Endometrium (tissue), 2 donors: ENCODE results near the gene BNC2.

Source experiments
- FAIRE-seq: peaks from 2 replicates; lab custom pipeline; 2012; peaks lifted over from hg19 to GRCh38; lab: Jason Lieb, UNC
- donor health status: control.
- donor health status: control.

The BNC2 gene

GRCh38 chr9:16673171-16673570, 197.3 kb downstream of the BNC2 start:
- FAIRE-seq, result no peak

GRCh38 chr9:16672501-16672900, 198.0 kb downstream of the BNC2 start:
- FAIRE-seq, result no peak

GRCh38 chr9:16671591-16672137, 198.8 kb downstream of the BNC2 start:
- FAIRE-seq, result no peak

- FAIRE-seq, result no peak
These were observed 199.7 kb downstream of the BNC2 start for GRCh38 chr9:16670791-16671190.

- no peak for FAIRE-seq
These were observed 201.7 kb downstream of the BNC2 start for GRCh38 chr9:16668734-16669295.

GRCh38 chr9:16664211-16664610, 206.3 kb downstream of the BNC2 start:
- FAIRE-seq, result no peak

- FAIRE-seq, result no peak
These were observed 208.7 kb downstream of the BNC2 start for GRCh38 chr9:16661816-16662215.

GRCh38 chr9:16659096-16659495, 211.4 kb downstream of the BNC2 start:
- FAIRE-seq, result no peak

- no peak for FAIRE-seq
These were observed 213.9 kb downstream of the BNC2 start for GRCh38 chr9:16656432-16657169.

- no peak for FAIRE-seq
These were observed 215.8 kb downstream of the BNC2 start for GRCh38 chr9:16654596-16655126.

GRCh38 chr9:16653491-16654399, 216.7 kb downstream of the BNC2 start:
- FAIRE-seq, result no peak

- FAIRE-seq, result no peak
These were observed 217.9 kb downstream of the BNC2 start for GRCh38 chr9:16652582-16652981.

GRCh38 chr9:16651446-16651964, 219.0 kb downstream of the BNC2 start:
- FAIRE-seq, result no peak

GRCh38 chr9:16645970-16646369, 224.5 kb downstream of the BNC2 start:
- FAIRE-seq, result no peak

- no peak for FAIRE-seq
These were observed 227.9 kb downstream of the BNC2 start for GRCh38 chr9:16642421-16643109.

- FAIRE-seq, result no peak
These were observed 229.8 kb downstream of the BNC2 start for GRCh38 chr9:16640649-16641048.

GRCh38 chr9:16639644-16640043, 230.8 kb downstream of the BNC2 start:
- no peak for FAIRE-seq

GRCh38 chr9:16637911-16638310, 232.6 kb downstream of the BNC2 start:
- no peak for FAIRE-seq

GRCh38 chr9:16637218-16637617, 233.3 kb downstream of the BNC2 start:
- no peak for FAIRE-seq

GRCh38 chr9:16633794-16634193, 236.7 kb downstream of the BNC2 start:
- no peak for FAIRE-seq

GRCh38 chr9:16628413-16628812, 242.1 kb downstream of the BNC2 start:
- FAIRE-seq, result no peak

- peak; percentile 69 for FAIRE-seq
These were observed 242.5 kb downstream of the BNC2 start for GRCh38 chr9:16627967-16628366.
